ENCODE measurements around the gene ANKRD34B.

ANKRD34B gene

GRCh38 chr5:80607832-80608231 is 37.8 kb upstream of the ANKRD34B start:
- DNase-seq (ENCODE audit: low read depth), result no peak
- TF ChIP-seq CTCF (IDR thresholded peaks at IDR 0.05; ENCODE audit: control insufficient read depth, extremely low read depth, insufficient read depth), result no peak

GRCh38 chr5:80607343-80607742 is 37.3 kb upstream of the ANKRD34B start:
- TF ChIP-seq CTCF (IDR thresholded peaks at IDR 0.05; ENCODE audit: control insufficient read depth, extremely low read depth, insufficient read depth), result no peak
- no peak overlapping the region for H3K4me3 ChIP-seq (ENCODE audit: low read depth, low read length)
- DNase-seq (ENCODE audit: low read depth), result no peak

More at GRCh38 chr5:80607832-80608231, 37.8 kb upstream of the ANKRD34B start:
- H3K4me3 ChIP-seq (ENCODE audit: low read depth, low read length), result no peak overlapping the region

GRCh38 chr5:80600943-80601693 is 31.0 kb upstream of the ANKRD34B start:
- H3K4me3 ChIP-seq (ENCODE audit: low read depth, low read length), result no peak overlapping the region
- TF ChIP-seq CTCF (IDR thresholded peaks at IDR 0.05; ENCODE audit: control insufficient read depth, extremely low read depth, insufficient read depth), result no peak
- DNase-seq (ENCODE audit: low read depth), result no peak

- H3K4me3 ChIP-seq (ENCODE audit: low read depth, low read length), result no peak overlapping the region
- no peak for DNase-seq (ENCODE audit: low read depth)
- TF ChIP-seq CTCF (IDR thresholded peaks at IDR 0.05; ENCODE audit: control insufficient read depth, extremely low read depth, insufficient read depth), result no peak
These were observed 27.4 kb upstream of the ANKRD34B start for GRCh38 chr5:80597500-80597899.

GRCh38 chr5:80594810-80595209 is 24.7 kb upstream of the ANKRD34B start:
- no peak overlapping the region for H3K4me3 ChIP-seq (ENCODE audit: low read depth, low read length)
- no peak for TF ChIP-seq CTCF (IDR thresholded peaks at IDR 0.05; ENCODE audit: control insufficient read depth, extremely low read depth, insufficient read depth)
- DNase-seq (ENCODE audit: low read depth), result no peak

GRCh38 chr5:80592761-80593160 is 22.7 kb upstream of the ANKRD34B start:
- TF ChIP-seq CTCF (IDR thresholded peaks at IDR 0.05; ENCODE audit: control insufficient read depth, extremely low read depth, insufficient read depth), result no peak
- no peak for DNase-seq (ENCODE audit: low read depth)
- no peak overlapping the region for H3K4me3 ChIP-seq (ENCODE audit: low read depth, low read length)

GRCh38 chr5:80592105-80592504 is 22.0 kb upstream of the ANKRD34B start:
- no peak for TF ChIP-seq CTCF (IDR thresholded peaks at IDR 0.05; ENCODE audit: control insufficient read depth, extremely low read depth, insufficient read depth)
- no peak for DNase-seq (ENCODE audit: low read depth)
- no peak overlapping the region for H3K4me3 ChIP-seq (ENCODE audit: low read depth, low read length)

Measured in LNCaP clone FGC (cell line).